ENCODE results near the gene RPL6.

RPL6 gene

GRCh38 chr12:112381406-112381882 lies 28.0 kb downstream of the RPL6 start:
- peak; percentile 17 for DNase-seq (ENCODE audit: insufficient read length, low spot score)
- FAIRE-seq, result no peak

- DNase-seq (ENCODE audit: insufficient read length, low spot score) (no peak), FAIRE-seq (no peak)
These were observed 28.6 kb downstream of the RPL6 start for GRCh38 chr12:112380663-112381405.

- DNase-seq (ENCODE audit: insufficient read length, low spot score) (no peak), FAIRE-seq (no peak)
These were observed 34.3 kb downstream of the RPL6 start for GRCh38 chr12:112375105-112375504.

- DNase-seq (ENCODE audit: insufficient read length, low spot score) (no peak), FAIRE-seq (no peak)
These were observed 35.2 kb downstream of the RPL6 start for GRCh38 chr12:112374166-112374740.

GRCh38 chr12:112370868-112371510 lies 38.4 kb downstream of the RPL6 start:
- FAIRE-seq, result no peak
- no peak for DNase-seq (ENCODE audit: insufficient read length, low spot score)

GRCh38 chr12:112370199-112370598 lies 39.2 kb downstream of the RPL6 start:
- FAIRE-seq, result no peak
- DNase-seq (ENCODE audit: insufficient read length, low spot score), result no peak

GRCh38 chr12:112368856-112369255 lies 40.5 kb downstream of the RPL6 start:
- no peak for FAIRE-seq
- no peak for DNase-seq (ENCODE audit: insufficient read length, low spot score)

GRCh38 chr12:112367965-112368364 lies 41.4 kb downstream of the RPL6 start:
- no peak for FAIRE-seq

GRCh38 chr12:112362310-112362709 lies 47.1 kb downstream of the RPL6 start:
- FAIRE-seq, result no peak

More at GRCh38 chr12:112367965-112368364, 41.4 kb downstream of the RPL6 start:
- no peak for DNase-seq (ENCODE audit: insufficient read length, low spot score)

GRCh38 chr12:112361271-112361670 lies 48.1 kb downstream of the RPL6 start:
- DNase-seq (ENCODE audit: insufficient read length, low spot score), result no peak
- no peak for FAIRE-seq

More at GRCh38 chr12:112362310-112362709, 47.1 kb downstream of the RPL6 start:
- DNase-seq (ENCODE audit: insufficient read length, low spot score), result no peak

GRCh38 chr12:112359290-112359689 lies 50.1 kb downstream of the RPL6 start:
- FAIRE-seq (no peak), DNase-seq (ENCODE audit: insufficient read length, low spot score) (no peak)

GRCh38 chr12:112357214-112357613 lies 52.2 kb downstream of the RPL6 start:
- no peak for FAIRE-seq
- DNase-seq (ENCODE audit: insufficient read length, low spot score), result no peak
